Stomach (tissue), 9 donors: ENCODE results near the gene ATP12A. TPM values are rescaled to one million over a fixed set of nuclear protein-coding genes. Genes with fewer than 3 reads are reported as not detected.

Experiments
- DNase-seq, 2 donors: peaks; one replicate each; pipeline versions ENCODE4 v3.0.0 to v3.0.0-alpha.2; 2013 to 2019
- H3K27ac ChIP-seq, 5 donors: fragments of 200-600 bp in 4 of 5; sonication (generic) in 4 of 5; one replicate each; pipeline ENCODE4 v1.5.1; 2013 to 2019; ENCODE audit warnings: mild to moderate bottlenecking in 1 of 5, moderate library complexity in 1 of 5
- H3K27me3 ChIP-seq, 3 donors: fragments of 200-600 bp; sonication (generic); one replicate each; pipeline ENCODE4 v1.5.1; 2017 to 2019; ENCODE audit warnings: mixed run types in 1 of 3
- H3K36me3 ChIP-seq, 4 donors: fragments of 200-600 bp; sonication (generic); 1 replicate in 3 of 4; 2 replicates in 1 of 4; pipeline ENCODE4 v1.5.1; 2016 to 2019
- H3K4me1 ChIP-seq, 4 donors: fragments of 200-600 bp; sonication (generic); one replicate each; pipeline ENCODE4 v1.5.1; 2016 to 2019
- H3K4me3 ChIP-seq, 4 donors: fragments of 200-600 bp; sonication (generic) in 3 of 4; one replicate each; pipeline ENCODE4 v1.5.1; 2016 to 2019; ENCODE audit warnings: mild to moderate bottlenecking in 1 of 4
- H3K9me3 ChIP-seq, 4 donors: fragments of 200-600 bp; sonication (generic); one replicate each; pipeline ENCODE4 v1.5.1; 2016 to 2019
- EP300 ChIP-seq: sonication (generic); formaldehyde crosslinking; IDR thresholded peaks from one replicate; pipeline ENCODE4 v1.6.1; 2017; ENCODE audit warnings: antibody characterized with exemption
- POLR2A ChIP-seq, 4 donors: fragments of 450-650 bp; IDR thresholded peaks; one replicate each; pipeline ENCODE4 v1.6.1; 2016; ENCODE audit warnings: antibody characterized with exemption in 4 of 4, control low read depth in 2 of 4, mild to moderate bottlenecking in 1 of 4, moderate library complexity in 1 of 4
- POLR2AphosphoS5 ChIP-seq, 3 donors: sonication (generic); formaldehyde crosslinking; IDR thresholded peaks; one replicate each; pipeline ENCODE4 v1.6.1; 2016; ENCODE audit warnings: antibody characterized with exemption in 3 of 3
- WGBS, 5 donors: extraction: QIAGEN DNeasy Blood & Tissue Kit in 3 of 5; methylation state at CpG; one replicate each; pipeline versions ENCODE4 v1.1.5 to v1.1.7; 2013 to 2018; 5-methylcytosine and 5-hydroxymethylcytosine counted together
- intact Hi-C: fragments of 100-400 bp; cut with DNase I; formaldehyde crosslinking; loops from one replicate; pipeline ENCODE4 v1.15.1; 2023; ENCODE audit warnings: low total_unique reads
- polyA plus RNA-seq, 3 donors: library from polyadenylated mRNA; stranded (reverse); fragments of 200-250 nt; gene quantifications; one replicate each; pipeline ENCODE4 v1.2.3, GENCODE V29; 2013
- total RNA-seq, 5 donors: library from RNA; depleted of rRNA; stranded (reverse); fragments of >200 nt; gene quantifications; one replicate each; pipeline versions ENCODE4 v1.1.0 to v1.2.3, GENCODE V29; 2014 to 2016
- TF ChIP-seq, protein P1 (sequence below), 7 experiments: fragments of 450-650 bp in 4 of 7; fragments of 200-600 bp in 3 of 7; sonication (generic) in 3 of 7; IDR thresholded peaks; one replicate each; pipeline ENCODE4 v1.5.1; 2016 to 2019; ENCODE audit warnings: antibody characterized with exemption in 7 of 7, control low read depth in 2 of 7, mild to moderate bottlenecking in 1 of 7
- donor health status: healthy with polysubstance abuse.
- donor health status: Bipolar disorder and iron deficiency.
- donor health status: healthy.

The ATP12A gene
- total and polyA plus RNA-seq, 8 donors: 0.08 TPM; not detected in 7

DNA sequence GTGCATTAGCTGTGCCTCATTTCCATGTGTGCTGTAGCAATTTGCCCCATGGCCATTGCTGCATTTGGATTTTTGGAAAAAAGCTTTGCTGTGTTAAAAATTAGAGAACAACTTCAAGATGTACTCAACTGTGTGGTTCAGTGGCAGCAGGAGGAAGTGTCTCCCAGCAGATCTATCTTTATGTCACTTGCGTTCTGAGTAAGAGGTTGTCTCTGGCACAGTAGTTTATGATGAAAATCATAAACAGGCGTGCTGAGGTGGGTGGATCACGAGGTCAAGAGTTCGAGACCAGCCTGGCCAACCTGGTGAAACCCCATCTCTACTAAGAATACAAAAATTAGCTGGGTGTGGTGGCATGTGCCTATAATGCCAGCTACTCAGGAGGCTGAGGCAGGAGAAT lies 54.7 kb downstream of the ATP12A start:
- H3K4me3 ChIP-seq: no peak overlapping the region
- H3K27me3 ChIP-seq: no peaks in the 10 kb centered on the region
- peaks cover 0 to 13% (median 2%) of the 10 kb centered on the region in 4 donors for H3K9me3 ChIP-seq
- no peak for DNase-seq
- intact Hi-C loops: no loop called here
- H3K4me1 ChIP-seq: no peaks in the 10 kb centered on the region
- no peak for TF ChIP-seq EP300
- no peak for TF ChIP-seq POLR2A (IDR thresholded peaks at IDR 0.05)
- TF ChIP-seq, protein P1, sequence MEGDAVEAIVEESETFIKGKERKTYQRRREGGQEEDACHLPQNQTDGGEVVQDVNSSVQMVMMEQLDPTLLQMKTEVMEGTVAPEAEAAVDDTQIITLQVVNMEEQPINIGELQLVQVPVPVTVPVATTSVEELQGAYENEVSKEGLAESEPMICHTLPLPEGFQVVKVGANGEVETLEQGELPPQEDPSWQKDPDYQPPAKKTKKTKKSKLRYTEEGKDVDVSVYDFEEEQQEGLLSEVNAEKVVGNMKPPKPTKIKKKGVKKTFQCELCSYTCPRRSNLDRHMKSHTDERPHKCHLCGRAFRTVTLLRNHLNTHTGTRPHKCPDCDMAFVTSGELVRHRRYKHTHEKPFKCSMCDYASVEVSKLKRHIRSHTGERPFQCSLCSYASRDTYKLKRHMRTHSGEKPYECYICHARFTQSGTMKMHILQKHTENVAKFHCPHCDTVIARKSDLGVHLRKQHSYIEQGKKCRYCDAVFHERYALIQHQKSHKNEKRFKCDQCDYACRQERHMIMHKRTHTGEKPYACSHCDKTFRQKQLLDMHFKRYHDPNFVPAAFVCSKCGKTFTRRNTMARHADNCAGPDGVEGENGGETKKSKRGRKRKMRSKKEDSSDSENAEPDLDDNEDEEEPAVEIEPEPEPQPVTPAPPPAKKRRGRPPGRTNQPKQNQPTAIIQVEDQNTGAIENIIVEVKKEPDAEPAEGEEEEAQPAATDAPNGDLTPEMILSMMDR (IDR thresholded peaks at IDR 0.05): no peak
- TF ChIP-seq POLR2AphosphoS5 (IDR thresholded peaks at IDR 0.05): no peak
- no peak overlapping the region for H3K27ac ChIP-seq
- WGBS, 5 donors: 67 to 80% (median 70%) methylated on average over 4 of the region's 4 CpGs
- no peaks in the 10 kb centered on the region for H3K36me3 ChIP-seq

GRCh38 chr13:24737042-24737441 lies 56.8 kb downstream of the ATP12A start:
- Histone ChIP-seq H3K27ac (no peak overlapping the region), H3K4me3 (no peak overlapping the region), H3K27me3 (peaks cover 0 to 12% (median 0%) of the 10 kb centered on the region in 3 donors), H3K9me3 (peaks cover 0 to 4% (median 0%) of the 10 kb centered on the region in 4 donors), H3K4me1 (no peaks in the 10 kb centered on the region), H3K36me3 (no peaks in the 10 kb centered on the region)
- intact Hi-C loops: no loop called here
- 67 to 78% (median 73%) methylated on average over 6 of the region's 6 CpGs for WGBS, 5 donors
- TF ChIP-seq POLR2A (IDR thresholded peaks at IDR 0.05) (no peak), POLR2AphosphoS5 (IDR thresholded peaks at IDR 0.05) (no peak), EP300 (no peak)
- TF ChIP-seq, protein P1 (IDR thresholded peaks at IDR 0.05): no peak
- no peak for DNase-seq

DNA sequence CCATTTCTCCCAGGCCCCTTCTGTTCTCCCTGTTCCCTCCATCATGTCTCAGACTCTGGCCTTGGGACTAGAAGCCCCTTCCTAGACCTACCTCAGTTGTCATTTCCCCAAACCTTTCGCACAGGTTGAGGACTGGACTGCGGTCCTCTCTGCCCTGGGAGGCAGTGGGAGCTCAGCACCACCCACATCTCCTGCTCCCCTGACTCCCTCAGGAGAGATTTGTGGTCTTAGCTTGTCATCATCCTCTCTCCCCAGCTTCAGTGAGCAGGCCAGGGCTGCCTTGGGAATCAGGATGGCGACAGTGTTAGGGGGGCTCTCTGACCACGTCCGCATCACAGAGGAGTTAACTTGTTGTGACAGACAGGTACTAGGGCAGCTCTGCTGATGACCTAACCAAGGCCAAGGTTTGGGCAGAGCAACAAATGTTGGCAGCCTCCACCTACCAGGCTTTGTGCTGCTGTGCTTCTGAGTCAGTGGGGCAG lies 58.2 kb downstream of the ATP12A start:
- Histone ChIP-seq H3K36me3 (no peaks in the 10 kb centered on the region), H3K4me3 (no peak overlapping the region), H3K27ac (no peak overlapping the region), H3K9me3 (no peaks in the 10 kb centered on the region), H3K27me3 (peaks cover 0 to 22% (median 0%) of the 10 kb centered on the region in 3 donors), H3K4me1 (no peaks in the 10 kb centered on the region)
- intact Hi-C loops: no loop called here
- TF ChIP-seq POLR2A (IDR thresholded peaks at IDR 0.05) (no peak), POLR2AphosphoS5 (IDR thresholded peaks at IDR 0.05) (no peak), EP300 (no peak)
- TF ChIP-seq, protein P1 (IDR thresholded peaks at IDR 0.05): no peak
- 76 to 99% (median 94%) methylated on average over 5 of the region's 5 CpGs for WGBS, 5 donors
- DNase-seq: no peak

GRCh38 chr13:24740014-24740890 lies 60.0 kb downstream of the ATP12A start:
- Histone ChIP-seq H3K4me1 (no peaks in the 10 kb centered on the region), H3K27ac (no peak overlapping the region), H3K9me3 (no peaks in the 10 kb centered on the region), H3K4me3 (no peak overlapping the region), H3K36me3 (no peaks in the 10 kb centered on the region), H3K27me3 (peaks cover 0 to 40% (median 5%) of the 10 kb centered on the region in 3 donors)
- WGBS, 5 donors: 85 to 90% (median 88%) methylated on average over 11 to 12 of the region's 12 CpGs
- DNase-seq: no peak
- intact Hi-C loops: no loop called here
- TF ChIP-seq, protein P1 (IDR thresholded peaks at IDR 0.05): no peak
- no peak for TF ChIP-seq POLR2A (IDR thresholded peaks at IDR 0.05)
- TF ChIP-seq EP300: no peak
- no peak for TF ChIP-seq POLR2AphosphoS5 (IDR thresholded peaks at IDR 0.05)
